ELR (cell line): Measurements from ENCODE around the gene RNF113A.
"Not testable (repeated sequence)": the region's sequence is repeated elsewhere in the genome, so short reads cannot be mapped to it uniquely, and the experiment has no call there.

Experiments
- DNase-seq: peaks from one replicate; pipeline ENCODE4 v3.0.0-alpha.2; 2015; ENCODE audit warnings: low read depth

Gene RNF113A

GRCh38 chrX:119833905-119834304 lies 37.6 kb downstream of the RNF113A start:
- no peak for DNase-seq

- DNase-seq = no peak
Observed at GRCh38 chrX:119828446-119828845, 43.1 kb downstream of the RNF113A start.

- peak; percentile 42 for DNase-seq
Observed at GRCh38 chrX:119826399-119826959, 45.1 kb downstream of the RNF113A start.

- not testable (repeated sequence) for DNase-seq
Observed at GRCh38 chrX:119824221-119824620, 47.3 kb downstream of the RNF113A start.

GRCh38 chrX:119821703-119822102 lies 49.8 kb downstream of the RNF113A start:
- DNase-seq = not testable (repeated sequence)
